Endothelial cell of umbilical vein (primary cell): Measurements from ENCODE around the gene BTN1A1. TPM values are rescaled to one million over a fixed set of nuclear protein-coding genes. Genes with fewer than 3 reads are reported as not detected.

Experiments used
- BruUV-seq: library from RNA; stranded (reverse); fragments of 400-500 nt; replicated peaks from 2 replicates; lab custom pipeline; 2021; lab: Mats Ljungman, UMichigan
- CTCF ChIA-PET: fragments of 300-600, 350-600 bp; sonication (Branson Sonifier 250); formaldehyde crosslinking; loops from one replicate; lab custom pipeline; 2021; ENCODE audit warnings: antibody characterized with exemption, inconsistent platforms; lab: Charles Lee
- POLR2A ChIA-PET: fragments of 300-600, 350-600 bp; sonication (Branson Sonifier 250); formaldehyde crosslinking; loops from one replicate; lab custom pipeline; 2021; ENCODE audit warnings: antibody characterized with exemption, inconsistent platforms; lab: Charles Lee
- DNase-seq: peaks from one replicate; pipeline ENCODE4 v3.0.0-alpha.2; 2011; ENCODE audit warnings: low read depth, low spot score
- FAIRE-seq: peaks from 2 replicates; lab custom pipeline; 2011; peaks lifted over from hg19 to GRCh38; lab: Jason Lieb, UNC
- H2AFZ ChIP-seq: 2 replicates; pipeline ENCODE4 v1.6.0; 2012; ENCODE audit warnings: low read depth, low read length, control low read depth, inconsistent platforms
- H3K27ac ChIP-seq: 2 replicates; pipeline ENCODE4 v1.5.1; 2011; ENCODE audit warnings: low read depth, mild to moderate bottlenecking, control low read depth, low read length, moderate library complexity; ENCODE audit not compliant: insufficient read depth
- H3K27me3 ChIP-seq, 2 experiments: 2 replicates each; pipeline versions ENCODE4 v1.6.0 to v1.6.1; 2011; ENCODE audit warnings: low read length in 2 of 2, mixed read lengths in 1 of 2; ENCODE audit not compliant: control insufficient read depth in 2 of 2, insufficient read depth in 2 of 2
- H3K36me3 ChIP-seq, 2 experiments: 2 replicates in 1 of 2; 3 replicates in 1 of 2; pipeline ENCODE4 v1.5.1; 2011; ENCODE audit warnings: low read length in 2 of 2, mild to moderate bottlenecking in 1 of 2, moderate library complexity in 1 of 2; ENCODE audit not compliant: control insufficient read depth in 2 of 2, insufficient read depth in 2 of 2; ENCODE audit errors: extremely low read depth in 1 of 2
- H3K4me1 ChIP-seq: 3 replicates; pipeline ENCODE4 v1.5.1; 2011; ENCODE audit warnings: mild to moderate bottlenecking, low read length; ENCODE audit not compliant: control insufficient read depth, insufficient read depth; ENCODE audit errors: extremely low read depth
- H3K4me2 ChIP-seq: 2 replicates; pipeline ENCODE4 v1.6.1; 2011; ENCODE audit warnings: low read length, control low read depth, mixed read lengths; ENCODE audit not compliant: insufficient read depth
- H3K4me3 ChIP-seq, 3 experiments: fragments of 200-600 bp in 1 of 3; sonication (generic), shearing (Covaris generic) in 1 of 3; replicated peaks in 1 of 3; 2 replicates each; pipeline ENCODE4 v1.5.1; 2011 to 2016; ENCODE audit warnings: control low read depth in 3 of 3, low read length in 3 of 3, mild to moderate bottlenecking in 2 of 3, inconsistent platforms in 1 of 3, low read depth in 1 of 3, moderate library complexity in 1 of 3; ENCODE audit not compliant: insufficient read depth in 1 of 3
- H3K79me2 ChIP-seq: 2 replicates; pipeline ENCODE4 v1.6.0; 2012; ENCODE audit warnings: low read length, inconsistent platforms; ENCODE audit not compliant: control insufficient read depth, insufficient read depth
- H3K9ac ChIP-seq: replicated peaks from 2 replicates; pipeline ENCODE3; 2011; ENCODE audit warnings: low read length, control low read depth; ENCODE audit not compliant: insufficient read depth; ENCODE audit errors: extremely low read depth
- H3K9me1 ChIP-seq: replicated peaks from 3 replicates; pipeline ENCODE4 v1.6.0; 2011; ENCODE audit warnings: mild to moderate bottlenecking, low read length; ENCODE audit not compliant: control insufficient read depth, insufficient read depth; ENCODE audit errors: extremely low read depth
- H3K9me3 ChIP-seq: replicated peaks from 2 replicates; pipeline ENCODE4 v1.5.1; 2012; ENCODE audit warnings: low read length, inconsistent platforms; ENCODE audit not compliant: control insufficient read depth, insufficient read depth
- H4K20me1 ChIP-seq: replicated peaks from 2 replicates; pipeline ENCODE3; 2011; ENCODE audit warnings: mild to moderate bottlenecking, low read length; ENCODE audit not compliant: control insufficient read depth, insufficient read depth; ENCODE audit errors: extremely low read depth
- CTCF ChIP-seq, 2 donors: IDR thresholded peaks; 1 replicate in 1 of 2; 2 replicates in 1 of 2; pipeline ENCODE4 v1.5.1; 2011; ENCODE audit warnings: low read length in 2 of 2, mild to moderate bottlenecking in 2 of 2, moderate library complexity in 2 of 2, control low read depth in 1 of 2, inconsistent platforms in 1 of 2, low read depth in 1 of 2; ENCODE audit not compliant: insufficient read depth in 1 of 2; ENCODE audit errors: extremely low read depth in 1 of 2
- EZH2 ChIP-seq: IDR thresholded peaks from 2 replicates; pipeline ENCODE4 v1.6.1; 2012; ENCODE audit warnings: borderline replicate concordance, low read depth, mild to moderate bottlenecking, moderate library complexity, low read length, inconsistent platforms; ENCODE audit not compliant: severe bottlenecking
- FOS ChIP-seq: IDR thresholded peaks from 2 replicates; pipeline ENCODE4 v1.6.1; 2011; ENCODE audit warnings: mild to moderate bottlenecking, low read length, moderate library complexity, borderline replicate concordance; ENCODE audit not compliant: insufficient read depth
- GATA2 ChIP-seq: IDR thresholded peaks from 2 replicates; pipeline ENCODE4 v1.7.0; 2011; ENCODE audit warnings: low read depth, mild to moderate bottlenecking, moderate library complexity, mixed read lengths, low read length; ENCODE audit not compliant: insufficient read length, insufficient read depth
- JUN ChIP-seq: IDR thresholded peaks from 2 replicates; pipeline ENCODE4 v1.6.1; 2011; ENCODE audit warnings: borderline replicate concordance, low read depth; ENCODE audit not compliant: insufficient read length, insufficient read depth
- MAX ChIP-seq: IDR thresholded peaks from 2 replicates; pipeline ENCODE4 v1.6.1; 2011; ENCODE audit not compliant: insufficient read depth, insufficient read length
- MYC ChIP-seq: IDR thresholded peaks from one replicate; pipeline ENCODE4 v1.6.1; 2011; ENCODE audit warnings: mild to moderate bottlenecking, low read depth, low read length
- POLR2A ChIP-seq: IDR thresholded peaks from 2 replicates; pipeline ENCODE4 v1.6.1; 2012; ENCODE audit warnings: low read depth, mild to moderate bottlenecking, control low read depth, low read length
- POLR2AphosphoS5 ChIP-seq: IDR thresholded peaks from 2 replicates; pipeline ENCODE4 v1.6.1; 2012; ENCODE audit warnings: low read depth, mild to moderate bottlenecking, control low read depth, low read length, moderate library complexity; ENCODE audit not compliant: insufficient read depth
- dilution Hi-C: fragments of 300-500 bp; cut with MboI; formaldehyde crosslinking; loops from one replicate; pipeline ENCODE4 v1.15.0; 2019; ENCODE audit warnings: low sequenced_read_pairs; ENCODE audit not compliant: extremely low pct_ligation_motif_present
- intact Hi-C: fragments of 100-400 bp; cut with micrococcal nuclease; formaldehyde crosslinking; loops from one replicate; pipeline ENCODE4 v1.10.0; 2022
- polyA plus RNA-seq, 4 experiments: library from polyadenylated mRNA; depleted of rRNA in 3 of 4; stranded (reverse) in 3 of 4; unstranded in 1 of 4; fragments of >200 nt; gene quantifications; 2 replicates each; pipeline versions ENCODE4 v1.2.1 to v1.2.3, GENCODE V29; 2011 to 2012; ENCODE audit warnings: missing spikeins in 1 of 4
- total RNA-seq: library from RNA; stranded (reverse); gene quantifications from 2 replicates; pipeline ENCODE4 v1.2.3, GENCODE V29; 2021

BTN1A1 gene
- total and polyA plus RNA-seq, 2 donors (not counting 3 experiments of a cell fraction or from before 2014, with no cell fraction given) = not detected

- intact Hi-C loops (loop anchor here (10.0 kb wide), 2 partner anchors 377 to 527 kb away; a partner anchor contains a TSS), dilution Hi-C loops (no loop called here)
- Histone ChIP-seq H3K9me1 (no peaks in the 10 kb centered on the region), H4K20me1 (no peaks in the 10 kb centered on the region), H3K27me3 (no peaks in the 10 kb centered on the region), H3K9me3 (no peaks in the 10 kb centered on the region), H3K79me2 (no peaks in the 10 kb centered on the region), H3K4me1 (peaks cover 13% of the 10 kb centered on the region), H3K9ac (no peak overlapping the region), H3K4me2 (no peak overlapping the region), H2AFZ (no peak overlapping the region), H3K36me3 (no peaks in the 10 kb centered on the region), H3K4me3 (no peak overlapping the region), H3K27ac (no peak overlapping the region)
- FAIRE-seq (no peak), DNase-seq (no peak)
- TF ChIP-seq GATA2 (no peak), MAX (no peak), EZH2 (no peak)
- no TSS peak for BruUV-seq
- ChIA-PET CTCF (interaction anchor here (1.0 to 5.7 kb wide), 8 partner anchors 10 to 230 kb away, joined by 3 to 36 read pairs (median 4); partner anchors contain the start of gene HMGN4), POLR2A (no interaction called here)
Observed at GRCh38 chr6:26552205-26552604, 52.1 kb downstream of the BTN1A1 start.

- Histone ChIP-seq H3K9ac (no peak overlapping the region), H3K4me2 (peak overlapping the region; percentile 80), H3K9me3 (no peaks in the 10 kb centered on the region), H3K9me1 (no peaks in the 10 kb centered on the region), H3K36me3 (no peaks in the 10 kb centered on the region), H3K4me3 (peak overlapping the region in 1 of 3 experiments; percentile 70), H3K79me2 (no peaks in the 10 kb centered on the region), H3K4me1 (peaks cover 13% of the 10 kb centered on the region), H4K20me1 (no peaks in the 10 kb centered on the region), H3K27ac (no peak overlapping the region), H2AFZ (no peak overlapping the region), H3K27me3 (no peaks in the 10 kb centered on the region)
- intact Hi-C loops = loop anchor here (1.0 to 10.0 kb wide), 4 partner anchors 14 to 528 kb away; partner anchors contain the start of gene HMGN4
- FAIRE-seq (no peak), DNase-seq (no peak)
- TF ChIP-seq JUN (no peak), FOS (no peak), CTCF (IDR thresholded peaks at IDR 0.05; ENCODE audit: extremely low read depth in 1 of 2, insufficient read depth in 1 of 2, low read depth in 1 of 2, low read length in 2 of 2) (no peak), GATA2 (no peak), MYC (no peak), POLR2AphosphoS5 (no peak), MAX (no peak), EZH2 (no peak), POLR2A (no peak)
- no TSS peak for BruUV-seq
- CTCF ChIA-PET = interaction anchor here (1.2 to 5.7 kb wide), 9 partner anchors 11 to 230 kb away, joined by 3 to 36 read pairs (median 5); partner anchors contain the start of gene HMGN4
- dilution Hi-C loops = no loop called here
- POLR2A ChIA-PET = no interaction called here
Observed at GRCh38 chr6:26552640-26553188, 52.6 kb downstream of the BTN1A1 start.
